Measurements from ENCODE around the gene RNF166.

The RNF166 gene

GRCh38 chr16:88667461-88667860 lies 38.7 kb downstream of the RNF166 start:
- DNase-seq: no peak

GRCh38 chr16:88665570-88665969 lies 40.6 kb downstream of the RNF166 start:
- no peak for DNase-seq

GRCh38 chr16:88665148-88665547 lies 41.1 kb downstream of the RNF166 start:
- DNase-seq: no peak

GRCh38 chr16:88662843-88663606 lies 43.2 kb downstream of the RNF166 start, which contains the start of gene MVD:
Gene MVD, minus strand, starts transcription at chr16:88663091. Its CDS starts 11 bp downstream, at chr16:88663080.
- DNase-seq: peak; percentile 80

GRCh38 chr16:88662222-88662842 lies 43.9 kb downstream of the RNF166 start:
- DNase-seq: no peak

- DNase-seq: no peak
These were observed 44.7 kb downstream of the RNF166 start for GRCh38 chr16:88661468-88661867.

GRCh38 chr16:88659160-88659559 lies 47.0 kb downstream of the RNF166 start:
- DNase-seq: no peak

- DNase-seq: no peak
These were observed 47.5 kb downstream of the RNF166 start for GRCh38 chr16:88658714-88659113.

- DNase-seq: no peak
These were observed 48.8 kb downstream of the RNF166 start for GRCh38 chr16:88657371-88657770.

- no peak for DNase-seq
These were observed 49.8 kb downstream of the RNF166 start for GRCh38 chr16:88656291-88656980.

GRCh38 chr16:88655733-88656281 lies 50.4 kb downstream of the RNF166 start:
- no peak for DNase-seq

GRCh38 chr16:88655053-88655732 lies 51.0 kb downstream of the RNF166 start:
- no peak for DNase-seq

GRCh38 chr16:88654363-88655052 lies 51.7 kb downstream of the RNF166 start:
- no peak for DNase-seq

GRCh38 chr16:88653596-88654362 lies 52.4 kb downstream of the RNF166 start:
- no peak for DNase-seq

- DNase-seq: no peak
These were observed 53.1 kb downstream of the RNF166 start for GRCh38 chr16:88653101-88653500.

- DNase-seq: no peak
These were observed 53.5 kb downstream of the RNF166 start for GRCh38 chr16:88652762-88653063.

GRCh38 chr16:88651989-88652761 lies 54.0 kb downstream of the RNF166 start:
- DNase-seq: no peak

- no peak for DNase-seq
These were observed 54.8 kb downstream of the RNF166 start for GRCh38 chr16:88651276-88651988.

GRCh38 chr16:88650749-88651275 lies 55.4 kb downstream of the RNF166 start, which contains the start of gene CYBA:
Gene CYBA, minus strand, starts transcription at chr16:88651053. Its CDS starts 40 bp downstream, at chr16:88651013.
- peak; percentile 28 for DNase-seq
